Ishikawa (cell line): Measurements from ENCODE around the gene PTPRM.

Experiments used
- CEBPB ChIP-seq: IDR thresholded peaks from 2 replicates; pipeline ENCODE4 v1.6.1; 2012
- CREB1 ChIP-seq: IDR thresholded peaks from 2 replicates; pipeline ENCODE4 v1.6.1; 2012; ENCODE audit warnings: low read depth
- EGR1 ChIP-seq: IDR thresholded peaks from 2 replicates; pipeline ENCODE4 v1.6.1; 2012
- EP300 ChIP-seq: IDR thresholded peaks from 2 replicates; pipeline ENCODE4 v1.6.1; 2012; ENCODE audit warnings: borderline replicate concordance
- FOXM1 ChIP-seq: IDR thresholded peaks from 2 replicates; pipeline ENCODE4 v1.6.1; 2012; ENCODE audit warnings: low read depth, borderline replicate concordance
- MAX ChIP-seq: IDR thresholded peaks from 2 replicates; pipeline ENCODE4 v1.6.1; 2012
- NFIC ChIP-seq: IDR thresholded peaks from 2 replicates; pipeline ENCODE4 v1.6.1; 2012
- RAD21 ChIP-seq: IDR thresholded peaks from 2 replicates; pipeline ENCODE4 v1.6.1; 2012; ENCODE audit warnings: low read depth
- REST ChIP-seq: IDR thresholded peaks from 2 replicates; pipeline ENCODE4 v1.6.1; 2012; ENCODE audit warnings: low read depth, mild to moderate bottlenecking
- TAF1 ChIP-seq: IDR thresholded peaks from 2 replicates; pipeline ENCODE4 v1.6.1; 2012; ENCODE audit warnings: low read depth, mild to moderate bottlenecking
- TCF12 ChIP-seq: IDR thresholded peaks from 2 replicates; pipeline ENCODE4 v1.6.1; 2012; ENCODE audit warnings: low read depth
- TEAD4 ChIP-seq: IDR thresholded peaks from 2 replicates; pipeline ENCODE4 v1.6.1; 2012
- USF1 ChIP-seq: IDR thresholded peaks from 2 replicates; pipeline ENCODE4 v1.6.1; 2012
- YY1 ChIP-seq: IDR thresholded peaks from 2 replicates; pipeline ENCODE4 v1.6.1; 2012; ENCODE audit warnings: low read depth
- ZBTB7A ChIP-seq: IDR thresholded peaks from 2 replicates; pipeline ENCODE4 v1.6.1; 2012; ENCODE audit warnings: low read depth

Gene PTPRM

GRCh38 chr18:8365006-8365405 is 797.9 kb downstream of the PTPRM start:
- no peak for TF ChIP-seq USF1
- no peak for TF ChIP-seq TEAD4
- no peak for TF ChIP-seq EP300
- no peak for TF ChIP-seq TAF1
- no peak for TF ChIP-seq ZBTB7A
- TF ChIP-seq NFIC = no peak
- TF ChIP-seq REST = no peak
- TF ChIP-seq TCF12 = no peak
- TF ChIP-seq FOXM1 = no peak
- TF ChIP-seq YY1 = no peak
- no peak for TF ChIP-seq EGR1
- no peak for TF ChIP-seq CREB1
- TF ChIP-seq RAD21 = no peak
- TF ChIP-seq CEBPB = no peak

- no peak for TF ChIP-seq EP300
- TF ChIP-seq FOXM1 = no peak
- no peak for TF ChIP-seq YY1
- TF ChIP-seq EGR1 = no peak
- no peak for TF ChIP-seq REST
- TF ChIP-seq TAF1 = no peak
- no peak for TF ChIP-seq NFIC
- no peak for TF ChIP-seq MAX
- TF ChIP-seq USF1 = no peak
- TF ChIP-seq ZBTB7A = no peak
- TF ChIP-seq CREB1 = no peak
- TF ChIP-seq RAD21 = no peak
- no peak for TF ChIP-seq TCF12
- TF ChIP-seq CEBPB = no peak
- TF ChIP-seq TEAD4 = no peak
Observed at GRCh38 chr18:8365528-8365927, 798.4 kb downstream of the PTPRM start.

- TF ChIP-seq ZBTB7A (no peak), TEAD4 (no peak), FOXM1 (no peak), EP300 (no peak), EGR1 (no peak), YY1 (no peak), USF1 (no peak), MAX (no peak), RAD21 (no peak), CEBPB (no peak)
Observed at GRCh38 chr18:8366070-8366469, 799.0 kb downstream of the PTPRM start.

GRCh38 chr18:8366656-8367055 is 799.5 kb downstream of the PTPRM start:
- no peak for TF ChIP-seq NFIC
- TF ChIP-seq CREB1 = no peak

- no peak for TF ChIP-seq CREB1
- peak; percentile 9; the same call in 1 of the 2 replicates for TF ChIP-seq RAD21
- peak; percentile 40; the same call in 1 of the 2 replicates for TF ChIP-seq MAX
Observed at GRCh38 chr18:8367217-8367988, 800.3 kb downstream of the PTPRM start.
